Gastrocnemius medialis (tissue), 4 donors: Measurements from ENCODE around the gene PRSS56.

Experiments used
- CTCF ChIP-seq, 5 experiments: fragments of 450-650 bp in 3 of 5; fragments of 200-600 bp in 2 of 5; sonication (generic) in 2 of 5; IDR thresholded peaks in 4 of 5; conservative IDR thresholded peaks in 1 of 5; 1 replicate in 4 of 5; 2 replicates in 1 of 5; pipeline ENCODE4 v1.5.1; 2016 to 2019; ENCODE audit warnings: antibody characterized with exemption in 5 of 5, mild to moderate bottlenecking in 3 of 5, moderate library complexity in 3 of 5
- POLR2A ChIP-seq, 2 donors: fragments of 450-650 bp; IDR thresholded peaks; one replicate each; pipeline ENCODE4 v1.6.1; 2017; ENCODE audit warnings: antibody characterized with exemption in 2 of 2, mild to moderate bottlenecking in 2 of 2, moderate library complexity in 2 of 2

- no peak for TF ChIP-seq CTCF (IDR thresholded peaks at IDR 0.05 in 4 of 5, conservative IDR thresholded peaks at IDR 0.05 in 1 of 5)
- no peak for TF ChIP-seq POLR2A (IDR thresholded peaks at IDR 0.05)
Measured at GRCh38 chr2:232518844-232519243, 1.3 kb upstream of the PRSS56 start.
